22Rv1 (cell line): ENCODE measurements around the gene ARHGEF19.
A peak's percentile ranks its signal among the peaks of the same experiment; 100 is the strongest.

Experiments
- H3K27ac ChIP-seq: fragments of 450-650 bp; 2 replicates; pipeline ENCODE4 v1.5.1; 2017
- CTCF ChIP-seq: fragments of 450-650 bp; IDR thresholded peaks from 2 replicates; pipeline ENCODE4 v1.5.1; 2017; ENCODE audit warnings: mild to moderate bottlenecking
- ZFX ChIP-seq: fragments of 450-650 bp; IDR thresholded peaks from 2 replicates; pipeline ENCODE4 v1.6.1; 2017; ENCODE audit warnings: antibody characterized with exemption, borderline replicate concordance

ARHGEF19 gene

GRCh38 chr1:16205891-16206546 lies 6.4 kb downstream of the ARHGEF19 start:
- peak overlapping the region; percentile 89 for H3K27ac ChIP-seq
- TF ChIP-seq ZFX (no peak), CTCF (no peak)

GRCh38 chr1:16205334-16205671 lies 7.1 kb downstream of the ARHGEF19 start:
- H3K27ac ChIP-seq: no peak overlapping the region
- TF ChIP-seq ZFX (no peak), CTCF (peak; percentile 27)

GRCh38 chr1:16204634-16205333 lies 7.7 kb downstream of the ARHGEF19 start:
- no peak for TF ChIP-seq ZFX
- TF ChIP-seq CTCF: peak; percentile 60

GRCh38 chr1:16204216-16204615 lies 8.2 kb downstream of the ARHGEF19 start:
- H3K27ac ChIP-seq: no peak overlapping the region
- TF ChIP-seq ZFX (no peak), CTCF (no peak)

More at GRCh38 chr1:16204634-16205333, 7.7 kb downstream of the ARHGEF19 start:
- H3K27ac ChIP-seq: no peak overlapping the region

- H3K27ac ChIP-seq: no peak overlapping the region
- no peak for TF ChIP-seq ZFX
- TF ChIP-seq CTCF: no peak
These were observed 8.9 kb downstream of the ARHGEF19 start for GRCh38 chr1:16203550-16203949.

- H3K27ac ChIP-seq: no peak overlapping the region
- TF ChIP-seq ZFX: no peak
- no peak for TF ChIP-seq CTCF
These were observed 9.9 kb downstream of the ARHGEF19 start for GRCh38 chr1:16202281-16203210.
